GM21367 (cell line): ENCODE measurements around the gene VPS72.

Experiments
- ATAC-seq: cut with Tn5 transposase; IDR thresholded peaks from one replicate; pipeline ENCODE4 v1.9.1; 2021; ENCODE audit not compliant: unreplicated experiment

The VPS72 gene

GRCh38 chr1:151187205-151187604 is 2.8 kb downstream of the VPS72 start:
- no peak for ATAC-seq

GRCh38 chr1:151184211-151184610 is 5.8 kb downstream of the VPS72 start:
- ATAC-seq: no peak

- ATAC-seq: no peak
Observed at GRCh38 chr1:151176514-151177045, 13.4 kb downstream of the VPS72 start.

GRCh38 chr1:151175863-151176262 is 14.1 kb downstream of the VPS72 start, which contains the start of gene TMOD4:
TMOD4 (minus strand) TSS chr1:151175981; CDS start chr1:151174875, 1,106 bp downstream.
- ATAC-seq: no peak

- no peak for ATAC-seq
Observed at GRCh38 chr1:151175041-151175741, 14.8 kb downstream of the VPS72 start.

GRCh38 chr1:151171190-151171589 is 18.8 kb downstream of the VPS72 start:
- no peak for ATAC-seq

GRCh38 chr1:151167116-151167515 is 22.9 kb downstream of the VPS72 start:
- no peak for ATAC-seq

- no peak for ATAC-seq
Observed at GRCh38 chr1:151166505-151166956, 23.5 kb downstream of the VPS72 start.

GRCh38 chr1:151165738-151166504 is 24.1 kb downstream of the VPS72 start, which contains the start of the genes LYSMD1 and SCNM1:
LYSMD1 (minus strand) TSS chr1:151165902; CDS start chr1:151165258, 644 bp downstream.
SCNM1 (plus strand) TSS chr1:151166144; CDS start chr1:151166153, 9 bp downstream.
- ATAC-seq: peak; percentile 77

- no peak for ATAC-seq
Observed at GRCh38 chr1:151165281-151165737, 24.7 kb downstream of the VPS72 start.

- no peak for ATAC-seq
Observed at GRCh38 chr1:151164732-151165280, 25.2 kb downstream of the VPS72 start.

- no peak for ATAC-seq
Observed at GRCh38 chr1:151159373-151159772, 30.6 kb downstream of the VPS72 start.

- no peak for ATAC-seq
Observed at GRCh38 chr1:151158751-151159251, 31.2 kb downstream of the VPS72 start.

- no peak for ATAC-seq
Observed at GRCh38 chr1:151158326-151158725, 31.7 kb downstream of the VPS72 start.

- ATAC-seq: no peak
Observed at GRCh38 chr1:151157067-151157531, 32.9 kb downstream of the VPS72 start.

GRCh38 chr1:151156515-151156819 is 33.5 kb downstream of the VPS72 start, which contains the start of gene TNFAIP8L2:
TNFAIP8L2 (plus strand) TSS chr1:151156649; CDS start chr1:151158698, 2,049 bp downstream.
- peak; percentile 39 for ATAC-seq

- no peak for ATAC-seq
Observed at GRCh38 chr1:151147665-151148064, 42.3 kb downstream of the VPS72 start.

GRCh38 chr1:151147132-151147503 is 42.9 kb downstream of the VPS72 start:
- ATAC-seq: no peak

GRCh38 chr1:151146412-151147131 is 43.4 kb downstream of the VPS72 start, which contains the start of gene SEMA6C:
SEMA6C (minus strand) TSS chr1:151146631; CDS start chr1:151142621, 4,010 bp downstream.
- ATAC-seq: peak; percentile 95

GRCh38 chr1:151146072-151146411 is 44.0 kb downstream of the VPS72 start:
- ATAC-seq: no peak
